Caco-2 (cell line): ENCODE measurements around the gene CABLES2. TPM values are rescaled to one million over a fixed set of nuclear protein-coding genes. Genes with fewer than 3 reads are reported as not detected.

Source experiments
- BruUV-seq: library from RNA; stranded (reverse); fragments of 400-500 nt; replicated peaks from 2 replicates; lab custom pipeline; 2021; lab: Mats Ljungman, UMichigan
- CTCF ChIA-PET: fragments of 300-600 bp; sonication (Branson Sonifier 250); formaldehyde crosslinking; loops from one replicate; lab custom pipeline; 2022; ENCODE audit warnings: antibody characterized with exemption; lab: Charles Lee
- POLR2A ChIA-PET: fragments of 300-600 bp; sonication (Branson Sonifier 250); formaldehyde crosslinking; loops from one replicate; lab custom pipeline; 2022; ENCODE audit warnings: antibody characterized with exemption; lab: Charles Lee
- DNase-seq, 2 experiments: peaks; one replicate each; pipeline versions ENCODE4 v3.0.0 to v3.0.0-alpha.2; 2020 to 2022
- H3K27me3 ChIP-seq: replicated peaks from 2 replicates; pipeline ENCODE4 v1.6.0; 2011; ENCODE audit warnings: low read length; ENCODE audit not compliant: control insufficient read depth, insufficient read depth
- H3K36me3 ChIP-seq: 2 replicates; pipeline ENCODE4 v1.5.1; 2011; ENCODE audit warnings: low read length; ENCODE audit not compliant: control insufficient read depth, insufficient read depth
- H3K4me1 ChIP-seq: fragments of 250-450 bp; sonication (Bioruptor Pico); 2 replicates; pipeline ENCODE4 v1.5.1; 2020; ENCODE audit warnings: mild to moderate bottlenecking
- H3K4me3 ChIP-seq: 2 replicates; pipeline ENCODE4 v1.5.1; 2011; ENCODE audit warnings: low read depth, mild to moderate bottlenecking, control low read depth, low read length
- H3K9me3 ChIP-seq: fragments of 250-450 bp; sonication (Bioruptor Pico); 2 replicates; pipeline ENCODE4 v1.5.1; 2020; ENCODE audit warnings: mild to moderate bottlenecking, moderate library complexity
- H3K27ac Mint-ChIP-seq: one replicate; pipeline ENCODE4 v1.8.0; 2022; ENCODE audit warnings: mixed read lengths; ENCODE audit not compliant: unreplicated experiment
- H3K27me3 Mint-ChIP-seq: one replicate; pipeline ENCODE4 v1.8.0; 2022; ENCODE audit warnings: mixed read lengths; ENCODE audit not compliant: insufficient read depth, unreplicated experiment
- H3K36me3 Mint-ChIP-seq: one replicate; pipeline ENCODE4 v1.8.0; 2022; ENCODE audit warnings: mild to moderate bottlenecking, mixed read lengths; ENCODE audit not compliant: insufficient read depth, unreplicated experiment
- H3K4me1 Mint-ChIP-seq: one replicate; pipeline ENCODE4 v1.8.0; 2022; ENCODE audit warnings: low read depth, mixed read lengths; ENCODE audit not compliant: unreplicated experiment
- H3K4me3 Mint-ChIP-seq: one replicate; pipeline ENCODE4 v1.8.0; 2022; ENCODE audit warnings: mild to moderate bottlenecking, moderate library complexity, mixed read lengths; ENCODE audit not compliant: unreplicated experiment
- H3K9me3 Mint-ChIP-seq: one replicate; pipeline ENCODE4 v1.8.0; 2022; ENCODE audit warnings: mixed read lengths; ENCODE audit not compliant: unreplicated experiment
- intact Hi-C: fragments of 100-400 bp; cut with micrococcal nuclease; formaldehyde crosslinking; loops from one replicate; pipeline ENCODE4 v1.10.0; 2022; ENCODE audit not compliant: unreplicated experiment
- total RNA-seq: library from RNA; stranded (reverse); gene quantifications from 2 replicates; pipeline ENCODE4 v1.2.3, GENCODE V29; 2022
- TF ChIP-seq, protein P1 (sequence below), 2 experiments: fragments of 200-600 bp in 1 of 2; IDR thresholded peaks; 1 replicate in 1 of 2; 2 replicates in 1 of 2; pipeline versions ENCODE4 v1.5.1 to v1.8.0; 2011 to 2022; ENCODE audit warnings: antibody characterized with exemption in 1 of 2, control low read depth in 1 of 2, inconsistent platforms in 1 of 2, low read depth in 1 of 2, low read length in 1 of 2, mild to moderate bottlenecking in 1 of 2, moderate library complexity in 1 of 2; ENCODE audit not compliant: insufficient read depth in 1 of 2, severe bottlenecking in 1 of 2, unreplicated experiment in 1 of 2

The CABLES2 gene
- total RNA-seq, 1 experiment from 2014 or later = 36.4 TPM

- H3K36me3 ChIP-seq = peaks cover 25% of the 10 kb centered on the region
- Mint-ChIP-seq H3K9me3 (no peaks in the 10 kb centered on the region), H3K27me3 (no peaks in the 10 kb centered on the region), H3K4me3 (no peak overlapping the region), H3K4me1 (peaks cover 3% of the 10 kb centered on the region), H3K27ac (peak overlapping the region; percentile 11), H3K36me3 (peaks cover 100% of the 10 kb centered on the region)
- H3K4me1 ChIP-seq = no peaks in the 10 kb centered on the region
- ChIA-PET POLR2A (interaction anchor here (0.7 kb wide), 1 partner anchor 54 kb away, joined by 6 read pairs; no protein-coding TSS in a partner anchor), CTCF (interaction anchor here (1.7 kb wide), 1 partner anchor 40 kb away, joined by 9 read pairs; no protein-coding TSS in a partner anchor)
- H3K9me3 ChIP-seq = no peaks in the 10 kb centered on the region
- intact Hi-C loops = loop anchor here (5.0 kb wide), 1 partner anchor 39 kb away; no protein-coding TSS in a partner anchor
- no peak overlapping the region for H3K4me3 ChIP-seq
- no peak for DNase-seq
- no TSS peak for BruUV-seq
- TF ChIP-seq, protein P1, sequence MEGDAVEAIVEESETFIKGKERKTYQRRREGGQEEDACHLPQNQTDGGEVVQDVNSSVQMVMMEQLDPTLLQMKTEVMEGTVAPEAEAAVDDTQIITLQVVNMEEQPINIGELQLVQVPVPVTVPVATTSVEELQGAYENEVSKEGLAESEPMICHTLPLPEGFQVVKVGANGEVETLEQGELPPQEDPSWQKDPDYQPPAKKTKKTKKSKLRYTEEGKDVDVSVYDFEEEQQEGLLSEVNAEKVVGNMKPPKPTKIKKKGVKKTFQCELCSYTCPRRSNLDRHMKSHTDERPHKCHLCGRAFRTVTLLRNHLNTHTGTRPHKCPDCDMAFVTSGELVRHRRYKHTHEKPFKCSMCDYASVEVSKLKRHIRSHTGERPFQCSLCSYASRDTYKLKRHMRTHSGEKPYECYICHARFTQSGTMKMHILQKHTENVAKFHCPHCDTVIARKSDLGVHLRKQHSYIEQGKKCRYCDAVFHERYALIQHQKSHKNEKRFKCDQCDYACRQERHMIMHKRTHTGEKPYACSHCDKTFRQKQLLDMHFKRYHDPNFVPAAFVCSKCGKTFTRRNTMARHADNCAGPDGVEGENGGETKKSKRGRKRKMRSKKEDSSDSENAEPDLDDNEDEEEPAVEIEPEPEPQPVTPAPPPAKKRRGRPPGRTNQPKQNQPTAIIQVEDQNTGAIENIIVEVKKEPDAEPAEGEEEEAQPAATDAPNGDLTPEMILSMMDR (IDR thresholded peaks at IDR 0.05; ENCODE audit: insufficient read depth in 1 of 2, low read depth in 1 of 2, low read length in 1 of 2, severe bottlenecking in 1 of 2, unreplicated experiment in 1 of 2) = no peak
- no peaks in the 10 kb centered on the region for H3K27me3 ChIP-seq
Measured at GRCh38 chr20:62342910-62343309, 64.2 kb downstream of the CABLES2 start.

GRCh38 chr20:62339647-62340062, 67.4 kb downstream of the CABLES2 start:
- Histone ChIP-seq H3K9me3 (no peaks in the 10 kb centered on the region), H3K4me1 (no peaks in the 10 kb centered on the region), H3K4me3 (no peak overlapping the region), H3K27me3 (no peaks in the 10 kb centered on the region), H3K36me3 (peaks cover 27% of the 10 kb centered on the region)
- H3K4me3 Mint-ChIP-seq = no peak overlapping the region
- no TSS peak for BruUV-seq
- no peaks in the 10 kb centered on the region for H3K9me3 Mint-ChIP-seq
- TF ChIP-seq, protein P1 (IDR thresholded peaks at IDR 0.05; ENCODE audit: insufficient read depth in 1 of 2, low read depth in 1 of 2, low read length in 1 of 2, severe bottlenecking in 1 of 2, unreplicated experiment in 1 of 2) = no peak
- peaks cover 6% of the 10 kb centered on the region for H3K4me1 Mint-ChIP-seq
- peak overlapping the region; percentile 40 for H3K27ac Mint-ChIP-seq
- CTCF ChIA-PET = interaction anchor here (0.6 to 1.7 kb wide), 5 partner anchors 10 to 46 kb away, joined by 4 to 8 read pairs (median 5); no protein-coding TSS in a partner anchor
- no peak for DNase-seq
- no peaks in the 10 kb centered on the region for H3K27me3 Mint-ChIP-seq
- intact Hi-C loops = loop anchor here (5.0 kb wide), 1 partner anchor 43 kb away; no protein-coding TSS in a partner anchor
- H3K36me3 Mint-ChIP-seq = peaks cover 100% of the 10 kb centered on the region
- POLR2A ChIA-PET = no interaction called here

Other genes starting within 250 kb of the CABLES2 start
- 110 and 111 TPM in 2 replicates for gene MTG2, start 224.3 kb downstream of the CABLES2 start, total RNA-seq
- not detected in 2 replicates for gene HRH3, start 187.0 kb downstream of the CABLES2 start, total RNA-seq
- gene OSBPL2, start 168.8 kb downstream of the CABLES2 start, total RNA-seq = 130 and 132 TPM in 2 replicates
- gene ADRM1, start 104.3 kb downstream of the CABLES2 start, total RNA-seq = 261 and 263 TPM in 2 replicates
- 1,050 and 1,125 TPM in 2 replicates for gene LAMA5, start 40.0 kb downstream of the CABLES2 start, total RNA-seq
- gene RPS21, start 20.2 kb downstream of the CABLES2 start, total RNA-seq = 4,496 and 4,723 TPM in 2 replicates
- gene RBBP8NL, start 20.3 kb upstream of the CABLES2 start, total RNA-seq = 39.2 and 40.5 TPM in 2 replicates
- gene GATA5, start 68.7 kb upstream of the CABLES2 start, total RNA-seq = 0.12 and 0.25 TPM in 2 replicates
- gene SLCO4A1, start 235.2 kb upstream of the CABLES2 start, total RNA-seq = 18.7 and 23.6 TPM in 2 replicates